CD4-positive, alpha-beta T cell treated with Interleukin-2 at 100 ng/mL for 4 hours (primary cell): ENCODE results near the gene MEGF11.
"Not testable (repeated sequence)": the region's sequence is repeated elsewhere in the genome, so short reads cannot be mapped to it uniquely, and the experiment has no call there.

Experiments
- DNase-seq: peaks from one replicate; pipeline ENCODE4 v3.0.0-alpha.2; 2020; ENCODE audit warnings: low spot score

The MEGF11 gene

DNA sequence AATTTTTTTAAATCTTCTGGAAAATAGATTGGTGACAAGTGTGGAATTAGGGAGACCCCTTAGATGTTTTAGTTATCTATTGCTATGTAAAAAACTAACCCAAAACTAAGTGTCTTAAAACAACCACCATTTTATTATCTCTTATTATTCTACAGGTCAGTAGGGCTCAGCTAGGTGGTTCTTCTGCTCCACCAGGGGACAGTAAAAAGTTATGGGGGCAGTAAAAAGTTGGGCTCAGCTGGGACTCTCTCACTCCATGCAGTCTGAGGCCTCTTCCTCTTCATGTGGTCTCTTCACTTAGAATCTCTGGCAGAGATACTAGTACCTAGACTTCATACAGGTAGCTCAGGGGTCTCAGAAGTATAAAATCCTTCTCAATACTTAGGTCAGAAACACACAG lies 21.8 kb upstream of the MEGF11 start:
- DNase-seq = no peak

- DNase-seq = no peak
Measured at GRCh38 chr15:66270932-66271331, 17.4 kb upstream of the MEGF11 start.

GRCh38 chr15:66269326-66270090 lies 16.0 kb upstream of the MEGF11 start:
- DNase-seq = no peak

GRCh38 chr15:66264859-66265513 lies 11.4 kb upstream of the MEGF11 start:
- no peak for DNase-seq

- DNase-seq = not testable (repeated sequence)
Measured at GRCh38 chr15:66262837-66263236, 9.3 kb upstream of the MEGF11 start.

- DNase-seq = no peak
Measured at GRCh38 chr15:66261056-66261455, 7.5 kb upstream of the MEGF11 start.

- DNase-seq = no peak
Measured at GRCh38 chr15:66256692-66257091, 3.1 kb upstream of the MEGF11 start.

GRCh38 chr15:66254951-66255676 lies 1.6 kb upstream of the MEGF11 start:
- no peak for DNase-seq

GRCh38 chr15:66254089-66254950 lies 770 bp upstream of the MEGF11 start:
- no peak for DNase-seq

- DNase-seq = no peak
Measured at GRCh38 chr15:66252685-66253417, 699 bp downstream of the MEGF11 start.

DNA sequence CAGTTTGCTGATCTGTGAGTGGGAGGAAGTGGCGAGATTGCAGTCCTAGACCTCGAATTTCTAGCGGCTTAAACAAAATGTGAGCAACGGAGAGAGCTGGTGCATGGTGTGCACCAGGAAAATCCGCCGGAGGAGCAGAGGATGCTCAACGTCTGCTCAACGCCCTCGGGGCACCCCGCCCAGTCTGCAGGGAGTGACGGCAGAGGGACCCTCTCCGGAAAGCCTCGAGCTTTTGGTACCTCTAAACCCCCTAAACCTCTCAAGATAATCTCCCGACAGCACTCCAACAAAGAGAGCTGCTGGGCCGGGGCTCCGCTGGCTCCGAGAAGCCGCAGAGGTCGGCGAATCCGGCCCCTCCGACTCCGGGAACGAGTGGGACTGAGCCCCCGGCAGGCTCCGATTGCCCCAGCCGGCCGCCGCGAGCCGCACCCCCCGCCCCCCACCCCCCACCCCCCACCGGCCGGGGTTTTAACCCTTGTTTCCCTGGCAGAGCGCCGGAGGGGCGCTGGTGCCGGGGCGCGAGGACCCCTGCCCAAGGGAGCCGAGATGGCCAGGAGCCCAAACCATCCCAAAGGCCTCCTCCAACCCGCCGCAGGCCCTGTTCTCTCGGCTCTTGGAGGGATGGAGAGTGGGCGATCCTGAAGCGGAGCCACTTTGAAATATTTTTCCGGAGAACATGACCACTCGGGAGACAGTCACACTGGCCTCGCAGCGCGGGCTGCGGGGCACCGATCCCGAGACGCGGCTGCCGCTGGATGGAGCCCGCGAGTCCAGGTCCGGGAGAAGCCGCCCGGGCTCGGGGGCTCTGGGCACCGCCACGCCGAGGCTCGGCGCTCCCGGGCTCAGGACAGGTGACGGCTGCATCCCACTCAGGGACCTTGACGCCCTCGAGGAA lies 1.5 kb downstream of the MEGF11 start:
- DNase-seq = peak; percentile 22

DNA sequence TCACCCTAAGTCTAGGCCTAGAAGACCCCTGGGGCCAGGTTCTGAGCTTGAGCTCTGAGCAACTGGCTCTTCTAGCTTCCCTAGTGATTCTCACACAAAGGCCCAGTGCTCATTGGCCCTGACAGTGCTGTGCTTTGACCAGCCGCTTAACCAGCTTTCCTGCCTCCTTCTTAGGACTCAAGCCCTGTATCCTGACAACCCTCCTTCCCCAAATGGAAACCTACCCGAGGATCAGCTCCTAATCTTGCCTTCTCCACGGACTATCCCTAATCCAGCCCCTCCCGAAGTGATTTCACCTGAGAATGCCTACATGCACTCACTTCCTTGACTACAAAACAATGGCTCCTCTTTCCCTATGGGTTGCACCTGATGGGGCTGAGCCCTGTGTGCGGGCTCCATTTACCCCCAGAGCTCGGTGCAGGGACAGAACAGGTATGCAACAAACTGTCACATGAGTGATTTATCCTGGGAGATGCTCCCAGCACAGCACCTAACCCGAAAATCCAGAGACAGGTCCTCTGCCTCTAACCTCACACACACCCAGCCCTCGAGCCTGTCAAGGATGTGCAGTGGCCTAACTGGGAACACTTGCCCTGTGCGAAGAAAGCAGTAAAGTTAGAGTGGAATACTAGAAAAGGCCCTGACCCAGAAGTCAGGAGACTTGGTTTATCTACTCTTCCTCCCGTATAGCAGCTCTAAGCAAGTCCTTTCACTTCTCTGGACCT lies 2.3 kb downstream of the MEGF11 start:
- no peak for DNase-seq

DNA sequence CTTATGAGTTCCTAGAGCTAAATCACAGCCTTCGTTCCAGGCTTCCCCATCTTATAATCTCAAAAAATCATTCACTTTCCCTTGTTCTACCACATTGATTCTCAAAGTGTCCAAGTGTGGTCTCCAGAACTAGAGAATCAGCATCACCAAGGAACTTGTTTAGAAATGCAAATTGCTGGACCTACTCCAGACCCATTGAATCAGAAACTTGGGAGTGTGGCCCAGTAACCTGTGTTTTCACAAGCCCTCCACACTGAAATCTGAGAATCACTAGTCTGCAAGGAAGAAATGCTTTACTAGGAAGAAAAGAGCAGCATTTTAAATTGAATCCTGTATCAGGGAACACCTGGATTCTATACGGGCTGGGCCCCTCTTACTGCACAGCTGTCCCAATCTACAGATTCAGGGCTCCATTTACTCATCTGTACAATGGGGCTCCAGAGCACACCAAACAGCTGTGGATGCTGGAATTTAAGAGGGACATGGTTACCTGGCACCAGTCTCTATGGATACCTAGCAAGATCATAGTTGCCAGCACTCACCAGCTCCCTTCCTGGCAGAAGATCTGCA lies 3.9 kb downstream of the MEGF11 start:
- no peak for DNase-seq

DNA sequence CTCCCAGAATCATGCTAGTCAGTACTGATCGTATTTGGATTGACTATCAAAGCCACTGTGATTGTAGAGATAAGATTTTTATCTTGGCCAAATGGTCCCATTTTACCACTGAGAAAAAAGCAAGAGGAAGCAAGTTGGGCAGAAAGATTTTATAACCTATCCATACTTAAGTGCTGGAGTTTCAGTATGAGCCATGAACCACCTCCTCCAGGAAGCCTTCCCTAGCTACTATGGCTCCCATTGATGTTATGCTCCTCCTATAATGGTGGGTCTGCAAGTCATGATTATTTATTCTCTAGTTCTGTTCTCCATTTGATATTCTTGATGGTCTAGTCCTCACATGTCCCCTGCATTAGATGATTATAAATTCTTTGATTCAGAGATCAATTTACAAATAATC lies 6.6 kb downstream of the MEGF11 start:
- no peak for DNase-seq

- not testable (repeated sequence) for DNase-seq
Measured at GRCh38 chr15:66245832-66246231, 7.7 kb downstream of the MEGF11 start.

DNA sequence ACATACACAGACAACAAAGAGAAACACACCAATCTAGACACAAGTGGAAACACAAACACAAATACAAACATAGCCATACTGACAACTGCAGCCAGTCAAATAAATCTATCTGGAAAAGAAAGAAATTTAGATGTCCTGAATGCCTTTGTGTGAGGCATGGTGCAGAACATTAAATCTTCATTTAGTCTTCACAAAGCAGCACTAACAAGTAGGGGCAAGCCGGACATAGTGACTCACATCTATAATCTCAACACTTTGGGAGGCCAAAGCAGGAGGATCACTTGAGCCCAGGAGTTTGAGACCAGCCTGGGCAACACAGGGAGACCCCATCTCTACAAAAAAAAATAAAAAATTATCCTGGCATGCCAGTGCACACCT lies 11.7 kb downstream of the MEGF11 start:
- DNase-seq = no peak

- DNase-seq = no peak
Measured at GRCh38 chr15:66241087-66241907, 12.3 kb downstream of the MEGF11 start.

GRCh38 chr15:66240240-66240794 lies 13.2 kb downstream of the MEGF11 start:
- DNase-seq = no peak
